ENCODE results near the gene MEGF6. TPM values are rescaled to one million over a fixed set of nuclear protein-coding genes. Genes with fewer than 3 reads are reported as not detected.

The MEGF6 gene
- total and polyA plus RNA-seq, 8 donors: 40.6 to 108 (median 51.5) TPM

- Histone ChIP-seq H3K4me3 (no peak overlapping the region), H3K9me3 (no peaks in the 10 kb centered on the region), H3K4me1 (peaks cover 0 to 8% of the 10 kb centered on the region in 2 donors), H3K27ac (peak overlapping the region in 1 of 2 donors; percentile 64), H3K27me3 (no peaks in the 10 kb centered on the region), H3K36me3 (peaks cover 0 to 35% of the 10 kb centered on the region in 2 donors)
- intact Hi-C loops (cut with DNase I): no loop called here
- no peak for TF ChIP-seq CTCF (IDR thresholded peaks at IDR 0.05)
- DNase-seq: no peak
- no peak for ATAC-seq
Observed at GRCh38 chr1:3504822-3505153, 106.5 kb downstream of the MEGF6 start.

GRCh38 chr1:3504151-3504821, 107.0 kb downstream of the MEGF6 start:
- intact Hi-C loops (cut with DNase I): no loop called here
- Histone ChIP-seq H3K4me1 (peaks cover 0 to 8% of the 10 kb centered on the region in 2 donors), H3K9me3 (no peaks in the 10 kb centered on the region), H3K36me3 (peaks cover 0 to 40% of the 10 kb centered on the region in 2 donors), H3K27me3 (no peaks in the 10 kb centered on the region), H3K27ac (peak overlapping the region; percentile 33 to 64), H3K4me3 (no peak overlapping the region)
- DNase-seq (peak in 1 of 4 donors; percentile 49), ATAC-seq (peak; percentile 48)
- TF ChIP-seq CTCF (IDR thresholded peaks at IDR 0.05): no peak

GRCh38 chr1:3503525-3503886, 107.8 kb downstream of the MEGF6 start:
- DNase-seq (no peak), ATAC-seq (no peak)
- Histone ChIP-seq H3K4me3 (no peak overlapping the region), H3K36me3 (peaks cover 0 to 39% of the 10 kb centered on the region in 2 donors), H3K27me3 (no peaks in the 10 kb centered on the region), H3K9me3 (no peaks in the 10 kb centered on the region), H3K4me1 (peaks cover 0 to 8% of the 10 kb centered on the region in 2 donors), H3K27ac (peak overlapping the region in 1 of 2 donors; percentile 64)
- no peak for TF ChIP-seq CTCF (IDR thresholded peaks at IDR 0.05)
- intact Hi-C loops (cut with DNase I): no loop called here

GRCh38 chr1:3502641-3503524, 108.4 kb downstream of the MEGF6 start:
- intact Hi-C loops (cut with DNase I): no loop called here
- no peak for ATAC-seq

More at GRCh38 chr1:3502641-3503524, 108.4 kb downstream of the MEGF6 start:
- no peak overlapping the region for H3K27ac ChIP-seq
- DNase-seq: no peak
- no peak overlapping the region for H3K4me3 ChIP-seq
- H3K27me3 ChIP-seq: no peaks in the 10 kb centered on the region
- H3K4me1 ChIP-seq: peaks cover 0 to 8% of the 10 kb centered on the region in 2 donors
- no peak for TF ChIP-seq CTCF (IDR thresholded peaks at IDR 0.05)
- H3K9me3 ChIP-seq: no peaks in the 10 kb centered on the region
- peaks cover 0 to 39% of the 10 kb centered on the region in 2 donors for H3K36me3 ChIP-seq

Measured in left lung (tissue), 10 donors.